Fibroblast of lung (primary cell): ENCODE results near the gene DYSF.

Source experiments
- CTCF ChIP-seq, 2 donors: IDR thresholded peaks in 1 of 2; conservative IDR thresholded peaks in 1 of 2; 1 replicate in 1 of 2; 2 replicates in 1 of 2; pipeline ENCODE4 v1.5.1; 2011 to 2012; ENCODE audit warnings: low read length in 2 of 2, control low read depth in 1 of 2, inconsistent platforms in 1 of 2, low read depth in 1 of 2, mild to moderate bottlenecking in 1 of 2
- EZH2 ChIP-seq: IDR thresholded peaks from 2 replicates; pipeline ENCODE4 v1.5.1; 2012; ENCODE audit warnings: low read length, control low read depth, mild to moderate bottlenecking; ENCODE audit errors: missing control alignments

DNA sequence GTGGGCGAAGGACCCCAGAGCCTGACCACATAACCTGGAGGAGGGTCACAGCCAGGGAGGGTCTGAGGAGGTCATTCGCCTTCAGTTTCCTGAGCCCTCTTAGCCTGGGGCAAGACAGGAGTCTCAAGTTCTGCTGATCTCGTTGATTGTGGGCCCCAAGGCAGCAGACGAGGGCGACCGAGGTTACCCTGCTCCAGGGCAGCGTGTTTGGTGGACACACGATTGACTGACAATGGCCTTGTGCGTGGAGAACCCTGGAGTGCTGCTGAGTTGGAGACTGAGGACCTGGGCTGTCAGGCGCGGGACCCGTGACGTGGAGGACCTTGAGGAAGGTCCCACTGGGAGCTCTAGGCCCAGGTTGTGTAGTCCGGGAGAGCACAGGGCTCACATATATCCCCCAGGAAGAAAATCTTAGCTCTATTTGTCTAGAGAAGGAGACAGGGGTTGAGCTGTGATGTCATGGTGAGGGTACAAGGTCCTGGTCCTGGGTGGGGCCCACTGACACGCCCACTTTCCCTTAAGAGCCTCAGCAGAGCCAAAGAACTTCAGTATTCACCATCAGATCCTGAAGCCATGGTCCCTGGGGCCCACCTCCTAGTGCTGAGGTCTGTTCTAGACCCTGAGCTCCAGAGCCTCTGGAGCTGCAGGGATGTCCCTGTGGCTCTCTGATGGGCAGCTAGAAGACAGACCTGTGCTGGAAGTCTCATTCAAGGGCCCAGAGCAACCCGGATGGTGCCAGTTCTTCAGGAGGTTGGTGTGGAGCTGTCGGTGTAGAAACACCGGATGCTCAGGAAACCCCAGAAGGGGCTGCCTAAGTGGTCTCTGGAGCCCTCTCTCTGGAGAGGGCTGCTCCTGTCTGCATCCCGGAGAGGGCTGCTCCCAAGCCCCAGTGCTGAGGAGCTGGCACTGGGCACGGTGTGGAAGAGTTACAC, 53.1 kb downstream of the DYSF start:
- TF ChIP-seq EZH2: no peak
- no peak for TF ChIP-seq CTCF (conservative IDR thresholded peaks at IDR 0.05 in 1 of 2, IDR thresholded peaks at IDR 0.05 in 1 of 2; ENCODE audit: low read depth in 1 of 2, low read length in 2 of 2)
